ENCODE results near the gene PTPRA.
A peak's percentile ranks its signal among the peaks of the same experiment; 100 is the strongest.

PTPRA gene

DNA sequence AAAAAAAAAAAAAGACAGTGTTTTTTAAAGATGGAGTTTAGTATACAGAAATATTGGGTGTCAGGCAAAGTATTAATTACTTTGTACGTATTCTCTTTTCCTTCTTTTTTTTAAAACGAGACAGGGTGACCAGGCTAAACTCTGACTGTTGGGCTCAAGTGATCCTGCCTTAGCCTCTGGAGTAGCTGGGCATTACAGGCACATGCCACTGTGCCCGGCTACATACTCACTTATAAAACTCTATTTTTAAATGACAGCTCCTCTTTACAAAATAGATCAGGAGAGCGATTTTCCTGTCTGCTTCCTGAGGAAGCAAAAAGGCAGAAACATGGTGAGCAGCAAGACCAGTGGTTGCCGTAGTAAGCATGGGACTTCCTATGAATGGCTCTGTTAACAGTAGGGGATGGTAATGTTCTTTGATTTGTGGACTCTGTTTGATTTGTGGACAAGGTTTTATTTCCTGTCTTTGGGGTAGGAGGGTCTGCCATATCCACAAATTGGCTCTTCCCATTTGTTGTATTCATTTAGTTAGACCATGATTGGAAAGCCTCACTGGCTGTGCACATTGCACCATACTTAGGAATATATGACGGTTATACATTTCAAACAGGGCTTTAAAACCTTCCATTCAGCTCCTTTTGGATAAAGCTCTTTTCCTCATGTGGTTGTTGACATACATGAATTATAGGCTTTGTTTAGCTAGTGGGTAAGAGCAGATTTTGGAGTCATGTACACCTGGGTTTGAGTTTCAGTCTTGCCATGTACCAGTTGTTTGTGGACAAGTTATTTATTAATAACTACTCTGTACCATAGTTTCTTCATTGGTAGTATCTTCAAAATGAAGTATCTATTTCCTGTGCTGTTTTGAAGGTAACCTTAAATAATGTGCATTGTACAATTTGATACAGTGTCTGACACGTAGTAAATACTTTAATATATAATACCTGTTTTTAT lies 45.1 kb downstream of the PTPRA start:
- TF ChIP-seq ZNF274 (IDR thresholded peaks at IDR 0.05; ENCODE audit: low read depth, low read length) = no peak
- H3K4me3 ChIP-seq (ENCODE audit: low read length) = peak overlapping the region; percentile 28; the same call in 1 of the 2 replicates

DNA sequence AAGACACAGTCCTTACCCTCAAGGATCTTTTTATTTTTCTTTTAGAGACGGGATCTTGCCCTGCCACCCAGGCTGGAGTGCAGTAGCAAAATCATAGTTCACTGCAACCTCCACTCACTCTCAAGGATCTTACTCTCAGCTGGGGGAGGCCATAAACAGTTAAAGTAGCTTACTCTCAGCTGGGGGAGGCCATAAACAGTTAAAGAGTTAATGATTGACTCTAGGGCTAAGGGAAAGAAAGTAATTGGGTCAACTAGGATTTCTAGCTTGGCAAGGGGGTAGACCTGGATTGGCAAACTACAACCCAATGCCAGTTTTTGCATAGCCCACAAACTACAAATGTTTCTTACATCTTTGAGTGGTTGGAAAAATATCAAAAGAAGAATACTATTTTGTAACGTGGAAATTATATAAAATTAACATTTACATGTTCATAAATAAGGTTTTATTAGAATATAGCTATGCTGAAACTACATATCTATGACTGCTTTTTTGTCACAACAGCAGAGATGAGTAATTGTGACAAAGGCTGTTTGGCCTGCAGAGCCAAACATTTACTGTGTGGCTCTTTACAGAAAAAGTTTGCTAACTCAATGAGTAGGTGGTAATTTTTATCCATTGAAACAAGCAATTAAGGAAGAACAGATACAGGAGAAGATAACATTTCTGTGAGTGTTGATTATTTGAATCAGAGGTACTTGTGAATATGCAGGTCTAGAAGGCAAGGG lies 46.4 kb downstream of the PTPRA start:
- no peak for TF ChIP-seq ZNF274 (IDR thresholded peaks at IDR 0.05; ENCODE audit: low read depth, low read length)
- no peak overlapping the region; the same call in 1 of the 2 replicates for H3K4me3 ChIP-seq (ENCODE audit: low read length)

DNA sequence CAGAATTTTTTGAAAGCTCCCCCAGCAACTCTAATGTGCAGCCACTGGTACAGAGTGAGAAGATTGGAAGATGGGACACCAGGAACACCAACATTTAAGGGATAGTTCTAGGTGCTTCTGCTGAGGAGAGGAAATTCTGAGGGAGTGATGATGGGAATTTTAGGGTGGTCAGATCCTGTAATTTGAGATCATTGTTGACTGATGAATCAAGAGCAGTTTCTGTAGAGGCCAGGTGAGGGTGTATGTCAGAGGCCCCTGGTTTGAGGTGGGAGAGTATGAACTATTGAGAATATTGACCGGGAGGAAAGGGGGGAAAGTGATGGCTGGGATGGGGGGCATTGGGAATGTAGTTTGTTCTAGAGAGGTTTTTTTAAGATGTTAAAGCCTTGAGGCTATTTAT lies 47.2 kb downstream of the PTPRA start:
- TF ChIP-seq ZNF274 (IDR thresholded peaks at IDR 0.05; ENCODE audit: low read depth, low read length) = no peak

DNA sequence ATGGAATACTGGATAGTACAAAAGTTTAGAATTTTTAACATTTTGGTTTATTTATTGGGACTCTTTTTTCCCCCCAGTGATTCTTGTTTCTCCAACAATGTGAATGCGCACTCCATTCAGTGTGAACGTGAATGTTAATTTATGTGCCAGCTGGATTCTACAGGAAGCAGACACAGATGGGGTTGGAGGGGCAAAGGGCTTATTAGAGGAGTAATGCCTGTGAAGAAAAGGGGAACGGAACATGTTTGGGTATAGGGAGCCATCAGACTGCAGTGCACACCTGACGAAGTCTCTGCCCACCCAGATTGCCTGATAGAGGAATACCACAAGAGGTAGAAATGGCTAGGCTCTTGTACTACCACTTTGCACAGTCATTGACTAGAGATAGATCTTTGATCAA lies 48.2 kb downstream of the PTPRA start:
- no peak for TF ChIP-seq ZNF274 (IDR thresholded peaks at IDR 0.05; ENCODE audit: low read depth, low read length)
- H3K4me3 ChIP-seq (ENCODE audit: low read length) = no peak overlapping the region

More for the DNA sequence above, 47.2 kb downstream of the PTPRA start:
- no peak overlapping the region for H3K4me3 ChIP-seq (ENCODE audit: low read length)

DNA sequence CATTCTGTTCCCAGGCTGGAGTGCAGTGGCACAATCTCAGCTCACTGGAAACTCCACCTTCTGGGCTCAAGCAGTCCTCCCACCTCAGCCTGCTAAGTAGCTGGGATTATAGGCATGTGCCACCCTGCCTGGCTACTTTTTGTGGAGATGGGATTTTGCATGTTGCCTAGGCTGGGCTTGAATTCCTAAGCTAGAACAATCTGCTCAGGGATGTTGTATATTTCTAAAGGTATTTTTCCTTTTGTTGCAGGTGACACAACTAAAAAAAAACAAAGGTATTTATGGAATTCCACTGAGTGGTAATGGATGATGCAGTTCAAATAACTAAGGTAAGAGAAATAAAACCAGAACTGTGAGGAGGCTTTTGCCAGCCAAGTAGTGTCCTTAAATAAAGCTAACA lies 49.7 kb downstream of the PTPRA start:
- no peak for TF ChIP-seq ZNF274 (IDR thresholded peaks at IDR 0.05; ENCODE audit: low read depth, low read length)
- H3K4me3 ChIP-seq (ENCODE audit: low read length) = no peak overlapping the region

DNA sequence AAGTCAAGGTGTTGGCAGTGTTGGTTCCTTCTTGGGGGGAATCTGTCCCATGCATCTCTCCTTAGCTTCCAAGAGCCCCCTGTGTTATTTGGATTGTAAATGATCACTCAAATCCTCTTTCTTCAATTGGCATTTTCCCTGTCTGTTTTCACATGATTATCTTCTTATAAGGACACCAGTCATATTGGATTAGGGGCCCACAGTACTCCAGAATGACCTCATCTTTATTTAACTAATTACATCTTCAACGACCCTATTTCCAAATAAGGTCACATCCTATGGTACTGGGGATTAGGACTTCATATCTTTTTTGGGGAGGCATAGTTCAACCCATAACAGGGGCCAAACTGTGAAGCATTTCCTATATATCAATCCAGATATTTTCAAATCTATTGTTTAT lies 57.3 kb downstream of the PTPRA start:
- no peak for TF ChIP-seq ZNF274 (IDR thresholded peaks at IDR 0.05; ENCODE audit: low read depth, low read length)

DNA sequence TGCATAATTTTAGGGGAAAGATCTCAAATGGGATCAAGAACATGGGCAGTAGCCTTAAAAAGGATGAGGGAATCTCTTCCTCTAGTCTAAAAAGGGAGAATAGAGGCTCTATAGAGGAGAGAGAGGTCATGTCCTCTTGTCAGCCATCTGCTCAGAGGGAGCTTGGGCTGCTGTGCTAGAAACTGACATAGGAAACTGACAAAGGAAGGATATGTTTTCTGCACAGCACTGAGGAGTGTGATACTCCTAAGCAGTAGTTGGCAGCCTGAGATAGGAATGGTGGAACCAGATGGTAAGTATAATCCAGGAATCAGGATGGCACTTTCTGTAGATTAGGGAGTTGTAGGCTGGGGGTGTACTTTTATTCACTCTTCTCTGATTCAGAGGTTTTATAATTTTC lies 59.2 kb downstream of the PTPRA start:
- no peak for TF ChIP-seq ZNF274 (IDR thresholded peaks at IDR 0.05; ENCODE audit: low read depth, low read length)
- no peak overlapping the region for H3K4me3 ChIP-seq (ENCODE audit: low read length)

More for the DNA sequence above, 57.3 kb downstream of the PTPRA start:
- no peak overlapping the region for H3K4me3 ChIP-seq (ENCODE audit: low read length)

DNA sequence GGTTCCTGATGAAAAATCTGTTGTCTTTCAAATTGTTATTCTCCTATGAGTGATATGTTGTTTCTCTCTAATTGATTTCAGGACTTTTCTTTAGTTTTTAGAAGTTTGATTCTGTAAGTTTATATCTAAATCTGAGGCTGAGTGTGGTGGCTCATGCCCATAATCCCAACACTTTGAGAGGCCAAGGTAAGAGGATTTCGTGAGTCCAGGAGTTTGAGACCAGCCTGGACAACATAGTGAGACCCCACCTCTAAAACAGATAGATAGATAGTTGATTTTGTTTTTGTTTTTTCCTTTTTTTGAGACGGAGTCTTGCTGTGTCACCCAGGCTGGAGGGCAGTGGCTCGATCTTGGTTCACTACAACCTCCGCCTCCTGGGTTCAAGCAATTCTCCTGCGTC lies 64.6 kb downstream of the PTPRA start:
- TF ChIP-seq ZNF274 (IDR thresholded peaks at IDR 0.05; ENCODE audit: low read depth, low read length) = no peak
- no peak overlapping the region for H3K4me3 ChIP-seq (ENCODE audit: low read length)

DNA sequence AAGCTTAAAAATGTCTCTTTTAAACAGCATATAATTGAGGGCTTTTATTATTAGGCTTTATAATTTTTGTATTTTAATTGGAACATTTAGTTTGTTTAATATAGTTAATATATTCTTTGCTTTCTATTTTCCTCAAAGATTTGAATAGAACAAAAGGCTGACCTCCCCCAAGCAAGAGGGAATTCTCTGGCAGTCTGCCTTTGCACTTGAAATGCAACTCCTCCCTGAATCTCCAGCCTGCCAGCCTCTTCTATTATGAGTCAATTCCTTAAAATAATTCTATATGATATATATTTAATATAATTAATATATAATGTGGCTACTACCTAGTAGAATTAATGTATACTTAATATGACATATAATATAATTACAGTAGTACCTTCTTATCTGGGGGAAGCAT lies 69.2 kb downstream of the PTPRA start:
- no peak overlapping the region for H3K4me3 ChIP-seq (ENCODE audit: low read length)
- no peak for TF ChIP-seq ZNF274 (IDR thresholded peaks at IDR 0.05; ENCODE audit: low read depth, low read length)

DNA sequence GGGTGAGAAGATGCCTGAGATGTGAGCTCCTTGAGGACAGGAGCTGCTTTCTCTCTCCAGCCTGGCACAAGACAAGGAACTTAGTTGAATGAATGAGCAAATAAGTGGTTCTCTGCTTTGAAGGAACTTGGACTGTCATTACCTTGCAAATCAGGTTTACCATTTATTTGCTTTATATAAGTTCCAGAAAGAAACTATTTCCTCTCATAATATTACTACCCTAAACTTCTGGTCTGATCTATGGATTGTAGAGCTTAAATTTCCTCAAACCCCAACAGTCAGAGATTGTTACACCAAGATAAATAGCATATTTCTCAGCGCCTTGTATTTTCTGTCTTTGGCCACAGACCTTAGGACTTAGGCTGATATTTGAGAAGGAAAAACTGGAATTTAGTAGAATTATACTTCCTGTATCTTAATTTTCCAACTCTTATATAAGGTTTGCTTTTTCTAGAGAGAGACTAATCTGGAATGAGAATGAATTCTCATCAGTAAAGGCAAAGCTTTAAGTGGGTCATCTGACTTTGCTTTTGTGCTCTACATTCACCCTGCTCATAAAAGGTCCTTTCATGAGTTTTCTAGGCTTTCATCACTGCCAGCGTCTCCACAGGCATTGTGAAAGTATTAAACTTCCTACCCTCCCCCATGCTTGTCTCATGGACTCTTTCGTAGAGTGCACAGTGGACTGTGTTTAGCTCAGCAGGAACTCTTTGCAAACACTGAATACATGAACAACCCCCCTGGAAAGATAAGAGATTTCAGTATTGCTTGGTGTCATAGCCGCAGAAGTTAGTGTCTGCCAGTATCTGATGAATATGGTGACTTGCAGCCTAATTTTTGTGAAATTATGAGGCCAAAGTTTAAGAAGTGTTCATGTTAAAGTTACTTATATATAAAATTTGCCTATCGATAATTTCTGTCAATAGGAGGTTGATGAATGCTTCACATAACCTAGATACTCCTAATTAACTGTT lies 74.0 kb downstream of the PTPRA start:
- no peak overlapping the region for H3K4me3 ChIP-seq (ENCODE audit: low read length)
- TF ChIP-seq ZNF274 (IDR thresholded peaks at IDR 0.05; ENCODE audit: low read depth, low read length) = no peak

DNA sequence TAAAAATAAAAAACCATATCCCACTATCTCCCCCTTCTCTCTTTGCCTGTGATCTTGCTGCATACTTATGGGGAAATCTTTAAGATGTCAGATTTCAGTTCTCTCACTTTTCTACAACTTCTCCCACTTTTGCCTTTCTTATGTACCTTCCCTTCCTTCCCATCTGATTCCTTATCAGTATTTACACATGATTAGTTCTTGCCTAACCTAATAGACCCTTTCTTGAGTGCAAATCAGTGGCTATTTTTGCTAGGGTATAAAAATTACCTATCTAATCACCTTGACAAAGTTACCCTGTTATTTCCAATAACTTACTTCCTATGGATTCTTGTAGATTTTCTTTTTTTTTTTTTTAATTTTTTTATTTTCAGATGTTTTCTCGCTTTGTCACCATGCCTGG lies 75.7 kb downstream of the PTPRA start:
- no peak overlapping the region for H3K4me3 ChIP-seq (ENCODE audit: low read length)

DNA sequence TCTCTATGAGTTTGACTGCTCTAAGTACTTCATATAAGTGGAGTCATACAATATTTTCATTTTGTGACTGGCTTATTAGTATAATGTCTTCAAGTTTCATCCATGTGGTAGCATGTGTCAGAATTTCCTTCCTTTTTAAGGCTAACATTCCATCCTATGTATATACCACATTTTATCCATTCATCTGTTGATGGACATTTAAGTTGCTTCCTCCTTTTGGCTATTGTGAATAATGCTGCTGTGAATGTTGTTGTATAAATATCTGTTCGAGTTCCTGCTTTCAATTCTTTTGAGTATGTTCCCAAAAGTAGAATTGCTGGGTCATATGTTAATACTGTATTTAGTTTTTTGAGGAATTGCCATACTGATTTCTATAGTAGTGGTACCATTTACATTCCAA lies 79.5 kb downstream of the PTPRA start:
- no peak for TF ChIP-seq ZNF274 (IDR thresholded peaks at IDR 0.05; ENCODE audit: low read depth, low read length)
- no peak overlapping the region for H3K4me3 ChIP-seq (ENCODE audit: low read length)

More for the DNA sequence above, 75.7 kb downstream of the PTPRA start:
- TF ChIP-seq ZNF274 (IDR thresholded peaks at IDR 0.05; ENCODE audit: low read depth, low read length) = no peak

DNA sequence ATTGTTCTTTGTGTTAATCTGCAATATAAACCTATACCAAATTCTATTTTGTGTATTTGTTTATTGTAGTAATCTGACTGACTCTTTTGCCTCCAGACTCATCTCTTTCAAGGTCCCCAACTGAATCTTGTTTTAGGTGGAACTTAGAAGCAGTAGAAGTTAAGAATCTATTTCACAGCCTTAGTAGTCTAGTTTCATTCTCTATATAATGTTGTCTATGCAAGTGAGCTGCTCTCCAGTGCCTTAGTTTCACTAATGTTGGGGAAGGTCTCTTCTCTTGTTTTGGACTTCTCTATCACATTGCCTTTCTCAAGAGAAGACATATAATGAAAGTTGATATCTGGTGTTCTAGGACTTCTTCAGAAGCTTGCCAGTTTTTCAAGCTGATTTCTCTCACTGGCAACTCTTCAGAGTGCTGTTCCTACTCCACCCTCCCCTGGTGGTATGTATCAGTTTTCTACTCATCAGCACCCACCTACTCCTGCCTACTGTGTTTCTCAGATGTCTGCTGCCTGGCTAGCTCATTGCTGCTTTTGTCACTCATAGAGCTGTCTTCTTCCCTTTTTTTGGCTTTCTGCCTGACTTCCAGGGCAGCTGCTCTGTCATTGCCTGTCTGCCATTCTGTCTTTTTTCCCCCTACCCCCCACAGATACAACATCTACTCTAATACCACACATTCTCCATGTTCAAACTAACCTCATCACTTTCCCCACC lies 82.1 kb downstream of the PTPRA start:
- no peak overlapping the region; the same call in 1 of the 2 replicates for H3K4me3 ChIP-seq (ENCODE audit: low read length)
- TF ChIP-seq ZNF274 (IDR thresholded peaks at IDR 0.05; ENCODE audit: low read depth, low read length) = no peak

All from GM08714 (cell line).